ENCODE data around the gene RAB11FIP4. TPM values are rescaled to one million over a fixed set of nuclear protein-coding genes. Genes with fewer than 3 reads are reported as not detected.

Gene RAB11FIP4
- total RNA-seq, 1 experiment from 2014 or later: 2.8 TPM

DNA sequence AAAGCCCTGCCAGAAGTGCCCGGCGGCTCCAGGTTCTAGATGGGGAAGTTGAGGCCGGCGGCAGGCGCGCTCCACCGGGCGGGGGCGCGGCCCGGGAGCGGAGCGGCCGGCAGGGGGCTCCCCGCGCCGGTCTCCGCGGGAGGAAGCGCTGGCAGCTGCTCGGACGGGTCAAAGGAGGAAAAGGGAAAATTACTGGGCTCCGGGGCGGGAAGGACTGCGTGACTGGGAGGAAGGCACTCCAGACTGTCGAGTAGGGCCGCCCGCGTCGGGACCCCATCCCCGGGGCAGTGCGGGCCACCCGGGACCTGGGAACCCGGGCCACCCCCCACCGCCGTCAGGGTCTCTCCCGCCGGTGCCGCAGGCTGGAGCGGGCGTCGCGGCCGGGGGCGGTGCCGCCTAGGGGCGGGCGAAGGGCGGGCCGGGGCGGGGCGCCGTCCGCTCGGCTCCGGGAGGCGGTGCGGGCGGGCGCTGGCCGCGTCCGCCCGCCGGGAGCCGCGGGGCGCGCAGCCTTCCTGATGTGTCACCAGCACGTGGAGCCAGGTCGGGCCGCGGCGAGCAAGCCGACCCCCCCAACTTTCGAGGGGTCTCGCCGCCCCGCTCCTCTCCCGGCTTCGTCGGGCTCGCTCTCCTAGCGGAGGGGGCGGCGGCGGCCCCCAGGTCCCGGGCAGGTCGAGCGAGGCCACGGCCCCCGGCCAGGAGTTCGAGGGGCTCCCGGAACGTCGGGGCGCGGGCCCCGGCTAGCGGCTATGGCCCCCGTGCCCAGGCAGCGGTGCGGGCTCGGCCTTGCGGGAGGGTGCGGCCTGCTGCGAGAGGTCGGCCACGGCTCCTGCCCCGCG lies 167.5 kb downstream of the RAB11FIP4 start:
- DNase-seq (ENCODE audit: unreplicated experiment): peak; percentile 77
- no peaks in the 10 kb centered on the region for H3K9me3 Mint-ChIP-seq (ENCODE audit: unreplicated experiment)
- no peak overlapping the region for H3K27ac Mint-ChIP-seq (ENCODE audit: low read depth, unreplicated experiment)
- CTCF ChIA-PET: interaction anchor here (0.6 to 11.0 kb wide), 12 partner anchors 13 to 299 kb away, joined by 3 to 185 read pairs (median 4); no protein-coding TSS in a partner anchor
- intact Hi-C loops (cut with micrococcal nuclease): loop anchor here (1.0 to 10.0 kb wide), 4 partner anchors 116 to 283 kb away; no protein-coding TSS in a partner anchor
- H3K4me3 Mint-ChIP-seq (ENCODE audit: unreplicated experiment): peak overlapping the region; percentile 63
- H3K36me3 Mint-ChIP-seq (ENCODE audit: insufficient read depth, unreplicated experiment): peaks cover 10% of the 10 kb centered on the region
- no TSS peak for BruUV-seq (replicated peaks)
- POLR2A ChIA-PET: interaction anchor here (0.7 to 1.3 kb wide), 7 partner anchors 21 to 283 kb away, joined by 3 to 17 read pairs (median 3); no protein-coding TSS in a partner anchor
- TF ChIP-seq, protein P1, sequence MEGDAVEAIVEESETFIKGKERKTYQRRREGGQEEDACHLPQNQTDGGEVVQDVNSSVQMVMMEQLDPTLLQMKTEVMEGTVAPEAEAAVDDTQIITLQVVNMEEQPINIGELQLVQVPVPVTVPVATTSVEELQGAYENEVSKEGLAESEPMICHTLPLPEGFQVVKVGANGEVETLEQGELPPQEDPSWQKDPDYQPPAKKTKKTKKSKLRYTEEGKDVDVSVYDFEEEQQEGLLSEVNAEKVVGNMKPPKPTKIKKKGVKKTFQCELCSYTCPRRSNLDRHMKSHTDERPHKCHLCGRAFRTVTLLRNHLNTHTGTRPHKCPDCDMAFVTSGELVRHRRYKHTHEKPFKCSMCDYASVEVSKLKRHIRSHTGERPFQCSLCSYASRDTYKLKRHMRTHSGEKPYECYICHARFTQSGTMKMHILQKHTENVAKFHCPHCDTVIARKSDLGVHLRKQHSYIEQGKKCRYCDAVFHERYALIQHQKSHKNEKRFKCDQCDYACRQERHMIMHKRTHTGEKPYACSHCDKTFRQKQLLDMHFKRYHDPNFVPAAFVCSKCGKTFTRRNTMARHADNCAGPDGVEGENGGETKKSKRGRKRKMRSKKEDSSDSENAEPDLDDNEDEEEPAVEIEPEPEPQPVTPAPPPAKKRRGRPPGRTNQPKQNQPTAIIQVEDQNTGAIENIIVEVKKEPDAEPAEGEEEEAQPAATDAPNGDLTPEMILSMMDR (IDR thresholded peaks at IDR 0.05; ENCODE audit: unreplicated experiment): peak; percentile 85
- H3K4me1 Mint-ChIP-seq (ENCODE audit: insufficient read depth, unreplicated experiment): peaks cover 19% of the 10 kb centered on the region
- no peaks in the 10 kb centered on the region for H3K27me3 Mint-ChIP-seq (ENCODE audit: insufficient read depth, unreplicated experiment)

DNA sequence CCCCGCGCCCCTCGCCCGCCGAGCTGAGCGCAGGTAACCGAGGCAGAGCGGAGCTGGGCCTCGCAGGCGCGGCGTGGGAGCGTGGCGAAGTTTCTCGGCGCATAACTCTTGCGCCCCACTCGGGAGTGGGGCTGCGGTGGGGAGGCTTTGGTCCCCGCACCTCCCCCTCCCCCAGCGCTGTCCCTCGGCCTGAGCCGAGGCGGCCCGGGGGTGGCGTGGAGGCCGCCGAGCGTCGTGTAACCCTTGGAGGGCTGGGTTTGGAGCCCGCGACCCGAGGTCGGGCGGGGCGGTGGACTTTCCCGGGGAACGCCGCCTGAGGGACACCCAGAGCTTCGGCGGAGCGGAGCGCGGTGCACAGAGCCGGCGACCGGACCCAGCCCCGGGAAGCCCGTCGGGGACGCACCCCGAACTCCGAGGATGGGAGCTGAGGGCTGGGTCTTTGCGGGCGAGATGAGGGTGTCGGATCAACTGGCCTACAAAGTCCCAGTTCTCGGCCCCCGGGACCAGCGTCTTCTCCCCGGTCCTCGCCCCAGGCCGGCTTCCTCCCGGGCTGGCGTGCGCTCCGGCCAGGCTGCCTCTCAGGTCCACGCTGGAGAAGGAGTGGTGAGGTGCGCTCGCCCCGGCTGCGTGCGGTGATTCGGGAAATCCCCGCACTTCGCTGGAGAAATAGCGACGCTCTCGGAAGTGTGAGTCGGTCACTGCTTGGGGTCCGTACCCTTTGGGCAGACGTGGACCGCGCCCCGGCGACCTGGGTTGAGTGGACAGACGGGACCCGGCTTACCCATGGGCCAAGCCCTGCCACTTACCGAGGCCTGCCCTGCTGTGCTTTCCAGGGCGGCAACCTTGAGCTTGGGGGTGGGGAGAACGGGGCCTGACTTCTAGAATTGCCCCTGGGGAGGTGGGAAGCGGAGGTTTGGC lies 168.4 kb downstream of the RAB11FIP4 start:
- DNase-seq (ENCODE audit: unreplicated experiment): no peak
- ChIA-PET CTCF (interaction anchor here (0.6 to 11.0 kb wide), 3 partner anchors 63 to 293 kb away, joined by 3 to 185 read pairs (median 3); no protein-coding TSS in a partner anchor), POLR2A (interaction anchor here (1.2 kb wide), 1 partner anchor 21 kb away, joined by 3 read pairs; no protein-coding TSS in a partner anchor)
- intact Hi-C loops (cut with micrococcal nuclease): loop anchor here (2.0 to 10.0 kb wide), 3 partner anchors 115 to 267 kb away; no protein-coding TSS in a partner anchor
- peaks cover 10% of the 10 kb centered on the region for H3K36me3 Mint-ChIP-seq (ENCODE audit: insufficient read depth, unreplicated experiment)
- no peaks in the 10 kb centered on the region for H3K27me3 Mint-ChIP-seq (ENCODE audit: insufficient read depth, unreplicated experiment)
- TF ChIP-seq, protein P1 (IDR thresholded peaks at IDR 0.05; ENCODE audit: unreplicated experiment): no peak
- H3K27ac Mint-ChIP-seq (ENCODE audit: low read depth, unreplicated experiment): peak overlapping the region; percentile 81
- H3K4me3 Mint-ChIP-seq (ENCODE audit: unreplicated experiment): peak overlapping the region; percentile 68
- H3K4me1 Mint-ChIP-seq (ENCODE audit: insufficient read depth, unreplicated experiment): peaks cover 27% of the 10 kb centered on the region
- no peaks in the 10 kb centered on the region for H3K9me3 Mint-ChIP-seq (ENCODE audit: unreplicated experiment)
- BruUV-seq (replicated peaks): no TSS peak

DNA sequence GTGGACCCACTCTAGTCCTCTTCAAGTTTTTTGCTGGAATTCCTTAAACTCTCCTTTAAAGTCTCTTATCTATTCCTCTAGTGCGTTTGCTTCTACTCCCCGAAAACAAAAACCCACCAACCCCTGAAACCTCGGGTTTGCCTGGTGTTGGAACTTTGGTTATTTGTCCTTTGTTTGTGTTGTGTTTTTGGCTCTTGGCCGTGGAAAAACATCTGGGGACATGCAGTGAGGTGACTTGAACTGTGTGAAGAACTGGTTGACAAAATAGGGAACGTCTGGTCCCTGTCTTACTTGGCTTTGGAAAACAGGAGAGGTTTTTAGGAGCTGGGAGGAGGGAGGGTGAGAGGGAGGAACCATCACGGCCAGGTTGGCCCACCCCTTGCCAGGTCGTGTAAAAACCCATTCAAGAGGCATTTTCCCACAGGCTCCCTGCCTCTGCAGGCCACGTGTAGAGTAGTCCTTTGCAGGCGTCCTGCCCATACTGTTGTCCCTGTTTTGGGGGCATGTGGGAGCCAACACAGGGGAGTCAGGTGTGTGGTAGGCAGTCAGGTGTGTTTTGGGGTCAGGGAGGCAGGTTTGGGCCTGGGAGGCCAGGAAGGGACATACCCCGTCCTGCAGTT lies 169.3 kb downstream of the RAB11FIP4 start:
- H3K4me1 Mint-ChIP-seq (ENCODE audit: insufficient read depth, unreplicated experiment): peaks cover 36% of the 10 kb centered on the region
- no peaks in the 10 kb centered on the region for H3K27me3 Mint-ChIP-seq (ENCODE audit: insufficient read depth, unreplicated experiment)
- H3K36me3 Mint-ChIP-seq (ENCODE audit: insufficient read depth, unreplicated experiment): peaks cover 10% of the 10 kb centered on the region
- no peak for DNase-seq (ENCODE audit: unreplicated experiment)
- peak overlapping the region; percentile 68 for H3K4me3 Mint-ChIP-seq (ENCODE audit: unreplicated experiment)
- POLR2A ChIA-PET: interaction anchor here (0.8 to 1.5 kb wide), 4 partner anchors 12 to 244 kb away, joined by 3 to 8 read pairs (median 3); no protein-coding TSS in a partner anchor
- CTCF ChIA-PET: interaction anchor here (0.6 to 11.0 kb wide), 4 partner anchors 35 to 294 kb away, joined by 3 to 185 read pairs (median 4); no protein-coding TSS in a partner anchor
- intact Hi-C loops (cut with micrococcal nuclease): no loop called here
- no peaks in the 10 kb centered on the region for H3K9me3 Mint-ChIP-seq (ENCODE audit: unreplicated experiment)
- TF ChIP-seq, protein P1 (IDR thresholded peaks at IDR 0.05; ENCODE audit: unreplicated experiment): no peak
- BruUV-seq (replicated peaks): TSS peak; percentile 45
- H3K27ac Mint-ChIP-seq (ENCODE audit: low read depth, unreplicated experiment): peak overlapping the region; percentile 81

All from MCF 10A (cell line).